Measurements from ENCODE around the gene GPR171. TPM values are rescaled to one million over a fixed set of nuclear protein-coding genes. Genes with fewer than 3 reads are reported as not detected.

The GPR171 gene
- total RNA-seq, 1 experiment from 2014 or later: not detected

GRCh38 chr3:151230646-151231045, 27.6 kb upstream of the GPR171 start:
- no peaks in the 10 kb centered on the region for H3K4me1 ChIP-seq (ENCODE audit: control insufficient read depth, insufficient read depth, low read length)
- H3K4me3 ChIP-seq (ENCODE audit: low read depth in 2 of 2, low read length in 2 of 2): no peak overlapping the region
- H3K36me3 ChIP-seq (ENCODE audit: control insufficient read depth, insufficient read depth, low read length): no peaks in the 10 kb centered on the region
- no peaks in the 10 kb centered on the region for H3K27me3 ChIP-seq (ENCODE audit: control insufficient read depth, insufficient read depth, low read length)
- in situ Hi-C loops (cut with HindIII; ENCODE audit: low pct_unique_long_range_greater_than_20kb, low sequenced_read_pairs) (no loop called here), intact Hi-C loops (cut with micrococcal nuclease; ENCODE audit: unreplicated experiment) (no loop called here)
- DNase-seq (ENCODE audit: low read depth, low spot score): no peak
- CTCF ChIA-PET: no interaction called here
- H3K9me3 ChIP-seq (ENCODE audit: control insufficient read depth, insufficient read depth, low read depth, low read length): no peaks in the 10 kb centered on the region
- POLR2A ChIA-PET: no interaction called here
- ATAC-seq: no peak
- TF ChIP-seq TCF7L2 (IDR thresholded peaks at IDR 0.05; ENCODE audit: low read depth, low read length) (no peak), SIN3A (IDR thresholded peaks at IDR 0.05; ENCODE audit: borderline replicate concordance, insufficient read depth, low read depth, low read length) (no peak), CTCF (IDR thresholded peaks at IDR 0.05) (no peak), REST (IDR thresholded peaks at IDR 0.05; ENCODE audit: insufficient read depth in 1 of 2, low read depth in 2 of 2, low read length in 1 of 2) (no peak), POLR2AphosphoS5 (IDR thresholded peaks at IDR 0.05; ENCODE audit: low read depth, low read length) (no peak)
- H3K27ac ChIP-seq (ENCODE audit: low read length): no peak overlapping the region
- no TSS peak for BruUV-seq (replicated peaks)

GRCh38 chr3:151228666-151229040, 25.6 kb upstream of the GPR171 start:
- H3K36me3 ChIP-seq (ENCODE audit: control insufficient read depth, insufficient read depth, low read length): no peaks in the 10 kb centered on the region
- ChIA-PET CTCF (interaction anchor here (0.8 kb wide), 1 partner anchor 53 kb away, joined by 7 read pairs; no protein-coding TSS in a partner anchor), POLR2A (no interaction called here)
- peak; percentile 23; the same call in 1 of the 2 replicates for ATAC-seq
- H3K9me3 ChIP-seq (ENCODE audit: control insufficient read depth, insufficient read depth, low read depth, low read length): no peaks in the 10 kb centered on the region
- H3K4me3 ChIP-seq (ENCODE audit: low read depth in 2 of 2, low read length in 2 of 2): no peak overlapping the region
- no peaks in the 10 kb centered on the region for H3K4me1 ChIP-seq (ENCODE audit: control insufficient read depth, insufficient read depth, low read length)
- intact Hi-C loops (cut with micrococcal nuclease; ENCODE audit: unreplicated experiment): loop anchor here (1.0 kb wide), 1 partner anchor 611 kb away; no protein-coding TSS in a partner anchor
- no peak overlapping the region for H3K27ac ChIP-seq (ENCODE audit: low read length)
- H3K27me3 ChIP-seq (ENCODE audit: control insufficient read depth, insufficient read depth, low read length): no peaks in the 10 kb centered on the region
- no peak for DNase-seq (ENCODE audit: low read depth, low spot score)
- BruUV-seq (replicated peaks): no TSS peak
- in situ Hi-C loops (cut with HindIII; ENCODE audit: low pct_unique_long_range_greater_than_20kb, low sequenced_read_pairs): no loop called here
- TF ChIP-seq REST (IDR thresholded peaks at IDR 0.05; ENCODE audit: insufficient read depth in 1 of 2, low read depth in 2 of 2, low read length in 1 of 2) (no peak), TCF7L2 (IDR thresholded peaks at IDR 0.05; ENCODE audit: low read depth, low read length) (no peak), CTCF (IDR thresholded peaks at IDR 0.05) (no peak), SIN3A (IDR thresholded peaks at IDR 0.05; ENCODE audit: borderline replicate concordance, insufficient read depth, low read depth, low read length) (no peak)
